ENCODE data around the gene KIF13A. TPM values are rescaled to one million over a fixed set of nuclear protein-coding genes. Genes with fewer than 3 reads are reported as not detected.
A peak's percentile ranks its signal among the peaks of the same experiment; 100 is the strongest.

KIF13A gene
- total and polyA plus RNA-seq, 4 donors = 14.2 to 97.4 (median 31.7) TPM

- no peak overlapping the region for H3K4me3 ChIP-seq
- H3K36me3 ChIP-seq (ENCODE audit: control insufficient read depth in 4 of 4, insufficient read depth in 4 of 4, low read length in 4 of 4) = no peaks in the 10 kb centered on the region
- no peak for TF ChIP-seq CTCF (IDR thresholded peaks at IDR 0.05; ENCODE audit: control extremely low read depth, extremely low read depth)
- no peaks in the 10 kb centered on the region for H3K9me3 ChIP-seq (ENCODE audit: control insufficient read depth in 4 of 4, insufficient read depth in 3 of 4, low read length in 3 of 4)
- DNase-seq (no peak), ATAC-seq (ENCODE audit: insufficient read depth, low FRiP score) (no peak)
- H3K9ac ChIP-seq (ENCODE audit: insufficient read depth in 1 of 2, low read length in 2 of 2) = no peak overlapping the region
- peak overlapping the region in 1 of 2 donors; percentile 87 for H3K27ac ChIP-seq (ENCODE audit: low read depth in 1 of 2, low read length in 1 of 2)
- WGBS, 2 donors = 67 to 85% methylated on average over 2 of the region's 2 CpGs
- peaks cover 0 to 26% (median 1%) of the 10 kb centered on the region in 5 donors for H3K4me1 ChIP-seq (ENCODE audit: control insufficient read depth in 5 of 5, insufficient read depth in 5 of 5, low read length in 5 of 5)
- H3K27me3 ChIP-seq (ENCODE audit: control insufficient read depth in 3 of 3, insufficient read depth in 3 of 3, low read length in 2 of 3) = no peaks in the 10 kb centered on the region
Observed at GRCh38 chr6:17865243-17865642, 122.2 kb downstream of the KIF13A start.

GRCh38 chr6:17863901-17864754 lies 123.3 kb downstream of the KIF13A start:
- Histone ChIP-seq H3K9ac (ENCODE audit: insufficient read depth in 1 of 2, low read length in 2 of 2) (no peak overlapping the region), H3K4me3 (no peak overlapping the region), H3K36me3 (ENCODE audit: control insufficient read depth in 4 of 4, insufficient read depth in 4 of 4, low read length in 4 of 4) (no peaks in the 10 kb centered on the region), H3K27me3 (ENCODE audit: control insufficient read depth in 3 of 3, insufficient read depth in 3 of 3, low read length in 2 of 3) (no peaks in the 10 kb centered on the region), H3K27ac (ENCODE audit: low read depth in 1 of 2, low read length in 1 of 2) (peak overlapping the region; percentile 39 to 87), H3K9me3 (ENCODE audit: control insufficient read depth in 4 of 4, insufficient read depth in 3 of 4, low read length in 3 of 4) (no peaks in the 10 kb centered on the region), H3K4me1 (ENCODE audit: control insufficient read depth in 5 of 5, insufficient read depth in 5 of 5, low read length in 5 of 5) (peaks cover 0 to 22% (median 0%) of the 10 kb centered on the region in 5 donors)
- DNase-seq = no peak
- 82 to 83% methylated on average over 12 of the region's 12 CpGs for WGBS, 2 donors
- TF ChIP-seq CTCF (IDR thresholded peaks at IDR 0.05; ENCODE audit: control extremely low read depth, extremely low read depth) = no peak
- no peak for ATAC-seq (ENCODE audit: insufficient read depth, low FRiP score)

- Histone ChIP-seq H3K9ac (ENCODE audit: insufficient read depth in 1 of 2, low read length in 2 of 2) (no peak overlapping the region), H3K4me3 (no peak overlapping the region), H3K4me1 (ENCODE audit: control insufficient read depth in 5 of 5, insufficient read depth in 5 of 5, low read length in 5 of 5) (peaks cover 0 to 18% (median 6%) of the 10 kb centered on the region in 5 donors), H3K27ac (ENCODE audit: low read depth in 1 of 2, low read length in 1 of 2) (no peak overlapping the region), H3K27me3 (ENCODE audit: control insufficient read depth in 3 of 3, insufficient read depth in 3 of 3, low read length in 2 of 3) (no peaks in the 10 kb centered on the region), H3K36me3 (ENCODE audit: control insufficient read depth in 4 of 4, insufficient read depth in 4 of 4, low read length in 4 of 4) (no peaks in the 10 kb centered on the region), H3K9me3 (ENCODE audit: control insufficient read depth in 4 of 4, insufficient read depth in 3 of 4, low read length in 3 of 4) (no peaks in the 10 kb centered on the region)
- no peak for DNase-seq
- no peak for TF ChIP-seq CTCF (IDR thresholded peaks at IDR 0.05; ENCODE audit: control extremely low read depth, extremely low read depth)
- no peak for ATAC-seq (ENCODE audit: insufficient read depth, low FRiP score)
- WGBS, 2 donors = 98 to 100% methylated on average over 1 of the region's 1 CpG
Observed at GRCh38 chr6:17861361-17861760, 126.1 kb downstream of the KIF13A start.
